ENCODE measurements around the gene RANBP3.
"Not testable (repeated sequence)": the region's sequence is repeated elsewhere in the genome, so short reads cannot be mapped to it uniquely, and the experiment has no call there.

The RANBP3 gene

DNA sequence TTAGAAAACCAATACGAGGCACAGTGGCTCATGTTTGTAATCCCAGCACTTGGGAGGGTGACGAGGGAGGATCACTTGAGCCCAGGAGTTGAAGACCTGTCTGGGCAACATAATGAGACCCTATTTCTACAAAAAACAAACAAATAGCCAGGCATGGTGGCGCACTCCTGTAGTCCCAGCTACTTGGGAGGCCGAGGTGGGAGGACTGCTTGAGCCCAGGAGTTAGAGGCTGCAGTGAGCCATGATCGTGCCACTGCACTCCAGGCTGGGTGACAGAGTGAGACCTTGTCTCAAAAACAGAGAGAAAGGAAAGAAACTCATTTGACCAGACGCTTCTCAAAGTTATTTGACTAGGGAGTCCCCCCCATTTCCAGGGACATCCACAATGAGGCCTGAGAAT is 14.7 kb downstream of the RANBP3 start:
- not testable (repeated sequence) for DNase-seq

DNA sequence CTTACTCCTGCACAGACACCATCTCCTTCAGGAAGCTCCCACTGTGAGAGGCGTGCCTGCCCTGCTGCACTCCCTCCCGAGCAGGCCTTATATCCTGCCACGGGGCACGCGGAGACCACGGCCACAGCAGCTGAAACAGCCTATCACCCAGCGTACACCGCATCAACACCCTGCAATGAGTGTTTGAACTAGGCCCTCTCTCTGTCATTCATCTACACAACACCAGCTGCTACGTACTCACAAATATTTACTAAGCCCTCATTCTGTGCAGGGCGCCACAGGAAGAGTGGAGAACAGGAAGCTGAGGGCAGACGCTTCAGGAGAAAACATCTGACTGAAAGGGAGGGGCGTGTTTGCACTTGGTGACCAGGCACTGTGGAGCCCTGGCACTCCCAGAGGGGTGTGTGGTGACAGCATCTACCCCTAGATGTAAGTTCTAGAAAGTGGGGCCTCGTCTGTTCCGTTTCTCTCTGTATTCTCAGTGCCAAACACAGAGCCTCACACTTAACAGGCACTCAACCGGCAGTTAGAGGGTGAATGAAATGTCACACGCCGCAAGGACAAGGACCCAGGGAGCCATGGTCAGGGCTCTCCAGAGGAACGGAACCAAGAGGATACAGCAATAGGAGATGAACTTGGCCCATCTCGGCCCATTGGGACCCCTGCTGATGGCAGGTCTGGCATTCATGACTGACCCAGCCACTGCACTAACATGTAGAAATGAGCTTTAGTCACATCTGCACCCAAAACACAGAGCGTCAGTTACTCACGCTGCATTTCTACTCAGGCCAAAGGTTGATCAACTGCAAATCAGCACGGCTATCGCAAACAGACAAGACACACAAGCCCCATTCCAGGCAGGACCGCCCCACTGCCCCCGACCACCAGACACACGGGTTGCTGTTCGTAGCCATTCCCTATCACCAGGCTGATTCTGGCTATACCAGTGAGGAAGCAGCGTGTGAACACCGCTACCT is 15.7 kb downstream of the RANBP3 start:
- peak; percentile 31 for DNase-seq

DNA sequence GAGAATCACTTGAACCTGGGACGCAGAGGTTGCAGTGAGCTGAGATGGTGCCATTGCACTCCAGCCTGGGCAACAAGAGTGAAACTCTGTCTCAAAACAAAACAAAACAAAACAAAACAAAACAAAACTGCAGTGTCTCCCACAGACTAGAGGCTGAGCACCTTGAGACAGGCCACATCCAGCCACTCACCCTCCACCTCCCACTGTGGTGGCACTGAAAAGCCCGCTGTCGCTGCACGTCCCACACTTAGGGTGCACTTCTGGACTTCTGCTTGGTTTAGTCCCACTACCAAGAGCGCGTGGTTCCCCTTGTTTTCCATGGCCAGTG is 16.3 kb downstream of the RANBP3 start:
- not testable (repeated sequence) for DNase-seq

DNA sequence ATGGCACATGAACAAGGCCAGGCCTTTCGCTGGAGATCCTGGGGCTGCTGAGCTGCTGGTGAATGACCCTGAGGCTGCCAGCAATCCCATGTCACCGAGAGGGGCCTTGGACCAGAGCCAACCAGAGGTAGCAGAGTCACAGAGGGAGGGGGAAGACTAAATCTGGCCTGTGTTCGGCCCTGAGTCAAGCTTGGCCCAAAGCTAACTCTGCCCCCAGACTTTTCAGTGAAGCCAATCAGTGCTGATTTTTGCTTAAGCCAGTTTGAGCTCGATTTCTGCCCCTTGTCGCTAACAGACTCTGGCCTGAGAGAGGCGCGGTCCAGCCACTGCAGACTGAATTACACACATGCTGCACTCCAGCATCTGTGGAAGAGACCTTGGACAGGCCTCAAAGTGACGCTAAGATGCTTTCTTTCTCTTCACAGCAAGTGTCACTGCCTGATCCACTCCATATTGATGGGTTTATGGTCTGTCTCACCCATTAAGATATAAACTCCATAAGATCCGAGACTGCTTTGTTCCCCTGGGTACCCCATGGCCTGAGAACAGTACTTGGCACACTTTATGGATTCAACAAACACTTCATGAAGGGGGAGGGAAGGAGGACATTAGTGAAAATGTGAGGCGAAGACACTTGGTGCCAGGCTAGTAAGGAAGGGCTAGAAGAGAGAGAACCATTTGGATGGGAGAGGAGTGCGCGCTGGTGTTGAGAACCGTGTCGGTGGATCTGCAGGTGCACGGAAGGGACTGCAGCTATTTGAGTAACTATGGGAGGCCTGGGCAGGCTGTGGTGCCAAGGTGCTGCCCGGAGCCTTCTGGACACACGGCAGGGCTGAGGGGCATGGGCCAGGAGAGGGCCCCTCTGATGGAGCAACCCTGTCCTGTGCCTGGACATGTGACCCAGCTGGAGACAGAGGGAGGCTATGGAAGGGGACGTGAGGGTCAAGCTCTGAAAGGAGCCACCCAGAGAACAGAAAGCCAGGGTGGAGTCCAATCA is 17.6 kb downstream of the RANBP3 start:
- DNase-seq = no peak

DNA sequence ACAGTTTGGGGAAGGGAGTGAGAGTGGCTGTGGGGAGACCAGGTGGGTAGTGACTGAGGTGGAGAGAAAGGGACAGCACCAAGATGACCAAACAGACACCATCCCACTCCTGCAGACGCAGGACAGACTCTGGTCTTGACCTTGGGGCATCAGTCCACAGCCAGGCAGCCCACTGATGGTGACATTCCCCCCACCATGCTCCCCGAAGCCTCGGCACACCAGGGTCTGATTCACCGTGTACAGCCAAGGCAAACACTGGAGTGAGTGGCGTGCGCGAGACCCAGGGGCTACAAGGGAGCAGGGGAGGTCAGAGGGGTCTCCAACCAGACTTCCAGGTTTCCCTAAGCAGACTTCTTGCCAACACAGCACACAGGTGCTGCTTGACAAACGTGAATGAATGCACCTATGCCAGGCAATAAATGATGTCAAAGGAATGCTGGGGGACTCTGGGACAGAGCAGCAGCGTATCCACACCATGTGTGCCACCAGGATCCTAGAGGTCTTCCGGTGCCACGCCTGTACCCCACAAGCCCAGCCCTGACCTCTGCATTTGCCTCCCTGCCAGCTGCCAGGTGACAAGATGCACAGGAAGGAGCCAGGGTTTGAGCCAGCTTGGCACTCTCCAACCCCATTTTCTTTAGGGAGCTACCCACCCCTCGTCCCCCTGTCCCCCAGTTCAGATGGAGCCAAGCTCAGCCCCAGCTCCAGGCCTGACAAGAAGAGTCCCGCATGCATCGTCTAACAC is 18.5 kb downstream of the RANBP3 start:
- no peak for DNase-seq

DNA sequence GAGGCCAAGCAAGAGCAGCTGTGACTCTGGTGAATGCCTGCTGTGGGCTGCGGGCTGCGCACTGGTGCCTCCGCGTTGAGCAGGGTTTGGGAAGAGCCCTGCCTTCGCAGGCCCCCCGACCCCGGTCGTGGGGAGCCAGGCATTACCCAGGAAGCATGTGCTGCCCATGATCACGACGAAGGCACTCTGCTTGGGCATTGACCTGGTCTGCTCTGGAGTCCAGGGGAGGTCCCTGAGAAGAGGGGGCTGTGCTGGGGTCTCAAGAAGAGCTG is 19.2 kb downstream of the RANBP3 start:
- DNase-seq = no peak

DNA sequence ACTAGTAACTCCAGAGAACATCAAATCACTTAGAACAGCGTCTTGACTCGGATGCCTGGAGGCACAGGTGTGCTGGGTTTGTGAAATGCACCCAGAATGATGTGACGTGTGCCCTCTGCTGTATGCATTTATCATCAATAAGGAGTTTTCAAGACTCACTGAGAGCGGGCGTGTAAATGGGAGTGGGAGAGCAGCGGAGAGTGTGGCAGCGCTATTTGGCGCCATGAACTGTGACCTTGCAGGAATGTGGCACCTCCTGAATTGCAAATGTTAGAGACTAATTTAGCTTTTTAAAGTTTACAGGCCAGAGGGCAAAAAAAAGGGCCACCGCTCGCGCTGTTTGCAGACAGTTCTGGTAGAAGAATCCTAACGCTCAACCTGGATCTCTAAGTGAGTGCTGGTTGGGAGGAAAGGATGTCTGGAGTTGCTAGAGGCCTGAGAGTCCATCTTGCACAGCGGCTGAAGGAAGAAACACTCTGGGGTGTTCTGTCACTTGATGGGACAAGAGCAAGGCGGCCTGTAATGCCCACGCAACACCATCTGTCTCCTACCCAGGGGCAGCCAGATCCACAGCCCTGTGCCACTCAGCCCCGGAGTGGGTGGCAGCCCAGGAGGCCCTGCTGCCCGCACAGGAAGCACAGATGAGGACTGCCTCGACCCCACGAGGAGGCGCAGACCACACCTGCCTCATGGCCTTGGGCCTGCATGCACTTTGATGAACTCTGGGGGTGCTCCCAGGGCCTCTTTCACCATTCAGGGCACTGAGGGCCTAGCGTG is 19.7 kb downstream of the RANBP3 start:
- DNase-seq = no peak

DNA sequence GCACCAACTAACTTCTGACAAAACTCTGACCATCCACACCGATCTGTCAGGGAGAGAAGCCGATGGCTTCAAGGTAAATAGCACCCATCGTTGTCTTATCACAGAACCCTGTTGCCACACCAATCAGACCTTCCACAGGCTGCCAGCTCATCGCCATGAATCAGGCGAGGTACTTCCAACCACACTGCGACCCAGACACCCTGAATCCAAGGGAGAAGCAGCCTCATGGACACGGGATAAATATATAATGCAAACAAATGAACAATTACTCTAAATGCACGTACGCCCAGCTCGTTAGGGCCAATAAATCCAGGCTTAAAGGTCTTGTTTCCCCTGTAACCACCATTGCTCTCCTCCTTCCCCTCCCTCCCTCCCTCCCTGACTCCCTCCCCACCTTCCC is 20.8 kb downstream of the RANBP3 start:
- DNase-seq = no peak

DNA sequence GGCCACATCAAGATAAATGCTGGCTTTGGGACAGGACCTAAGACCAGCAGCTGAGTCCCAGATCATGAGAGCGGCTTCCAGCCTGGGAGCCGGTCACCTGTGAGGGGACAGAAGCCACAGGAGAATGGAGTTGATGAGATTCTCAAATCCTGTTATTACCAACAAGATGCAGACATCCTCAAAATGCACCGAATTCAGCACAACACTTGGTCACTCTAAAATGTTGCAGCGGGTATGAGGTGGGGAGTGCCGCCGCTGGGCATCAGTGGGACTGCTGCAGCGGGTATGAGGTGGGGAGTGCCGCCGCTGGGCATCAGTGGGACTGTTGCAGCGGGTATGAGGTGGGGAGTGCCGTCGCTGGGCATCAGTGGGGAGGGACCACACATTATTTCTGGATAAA is 21.2 kb downstream of the RANBP3 start:
- DNase-seq = no peak

DNA sequence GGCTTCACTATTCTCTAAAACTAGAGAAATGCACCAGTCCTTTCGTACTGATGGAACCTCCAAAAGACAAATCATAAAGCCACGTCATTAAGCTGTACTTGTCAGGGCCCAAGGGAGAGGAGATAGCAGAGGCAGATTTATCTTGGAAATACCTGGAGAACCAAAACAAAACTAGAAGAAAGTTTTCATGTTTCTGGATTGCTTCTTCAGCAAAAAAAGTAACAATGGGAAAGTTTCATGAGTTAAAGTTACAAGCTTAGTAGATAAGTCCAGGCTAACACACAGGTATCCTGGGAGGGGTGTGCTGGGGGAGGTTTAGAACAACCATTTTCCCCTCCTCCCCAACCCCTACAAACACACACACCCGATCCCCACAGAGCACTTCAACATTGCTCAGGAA is 21.6 kb downstream of the RANBP3 start:
- no peak for DNase-seq

DNA sequence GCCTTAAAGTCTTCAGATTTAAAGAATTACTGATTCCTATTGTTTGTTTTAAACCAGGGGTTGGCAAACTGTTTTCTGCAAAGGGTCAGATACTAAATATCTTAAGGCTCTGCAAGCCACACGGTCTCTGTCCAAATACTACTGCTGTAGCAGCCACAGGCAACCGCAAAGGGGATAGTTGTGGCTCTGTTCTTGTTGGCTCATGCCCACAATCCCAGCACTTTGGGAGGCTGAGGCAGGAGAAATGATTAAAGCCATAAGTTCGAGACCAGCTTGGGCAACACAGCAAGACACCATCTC is 22.4 kb downstream of the RANBP3 start:
- DNase-seq = no peak

DNA sequence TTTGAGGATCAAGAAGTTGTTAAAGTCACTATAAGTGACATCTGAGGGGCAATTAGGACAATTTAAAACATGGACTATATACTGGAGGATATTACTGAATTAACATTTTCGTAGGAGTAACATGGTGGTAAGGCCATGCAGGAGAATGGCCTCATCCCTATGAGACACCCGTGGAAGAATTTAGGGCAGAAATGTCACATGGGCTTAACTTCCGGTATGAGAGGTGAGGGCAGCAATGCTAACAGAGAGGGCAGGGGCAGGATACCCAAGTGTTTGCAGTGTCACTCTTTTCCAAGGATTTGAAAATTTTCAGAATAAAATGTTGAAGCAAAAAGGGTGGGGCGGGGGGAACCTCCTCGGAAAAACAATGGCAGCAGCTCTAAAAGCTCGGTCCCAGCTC is 23.6 kb downstream of the RANBP3 start:
- no peak for DNase-seq

DNA sequence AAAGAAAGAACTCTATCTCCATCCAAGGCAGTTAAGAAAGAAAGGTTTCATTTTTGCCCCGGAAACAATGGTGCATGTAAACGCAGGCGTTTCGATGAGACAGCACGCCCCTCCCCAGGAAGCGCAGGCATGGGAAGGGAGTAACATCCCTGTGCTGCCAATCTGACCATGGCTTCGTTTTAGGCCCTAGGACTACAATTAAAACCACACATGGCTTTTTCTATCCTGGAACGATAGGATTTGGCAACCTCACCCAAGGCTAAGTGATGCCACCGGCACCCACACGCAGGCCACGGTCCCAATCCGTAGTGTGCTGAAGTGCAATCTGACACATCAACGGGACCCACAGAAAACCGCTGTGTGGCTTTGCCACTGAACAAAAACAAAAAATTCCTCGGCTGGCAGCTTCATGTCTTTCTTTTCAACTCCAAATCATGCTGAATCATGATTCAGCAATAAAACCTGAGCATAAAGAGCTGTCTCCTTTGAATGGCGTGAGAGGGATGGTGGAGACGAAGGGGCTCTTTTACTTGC is 24.2 kb downstream of the RANBP3 start:
- DNase-seq = peak; percentile 21

DNA sequence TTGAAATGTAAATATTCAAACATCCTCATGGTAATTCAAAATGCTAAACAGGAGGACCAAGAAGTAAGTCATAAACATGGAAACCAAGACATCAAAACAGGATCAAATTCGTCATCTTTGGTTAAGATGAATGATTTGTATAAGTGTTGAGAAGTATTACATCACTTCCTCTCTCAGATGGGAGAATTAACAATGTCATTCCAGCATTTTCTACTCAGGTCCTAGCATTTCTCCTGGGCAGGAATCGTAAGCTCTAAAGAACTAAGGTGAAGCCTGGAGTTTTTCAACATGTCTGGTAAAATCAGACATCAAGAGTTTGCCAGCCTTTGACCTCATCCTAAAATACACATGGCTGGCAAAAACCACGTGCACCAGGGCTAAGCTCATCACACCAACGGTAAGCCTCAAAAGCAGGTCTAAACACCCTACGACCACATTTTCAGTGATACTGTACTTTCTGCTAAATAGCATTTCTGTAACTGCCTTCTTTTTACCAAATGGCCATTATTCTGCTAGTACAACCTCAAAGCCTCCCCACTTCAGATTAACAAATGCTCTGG is 24.8 kb downstream of the RANBP3 start:
- no peak for DNase-seq

DNA sequence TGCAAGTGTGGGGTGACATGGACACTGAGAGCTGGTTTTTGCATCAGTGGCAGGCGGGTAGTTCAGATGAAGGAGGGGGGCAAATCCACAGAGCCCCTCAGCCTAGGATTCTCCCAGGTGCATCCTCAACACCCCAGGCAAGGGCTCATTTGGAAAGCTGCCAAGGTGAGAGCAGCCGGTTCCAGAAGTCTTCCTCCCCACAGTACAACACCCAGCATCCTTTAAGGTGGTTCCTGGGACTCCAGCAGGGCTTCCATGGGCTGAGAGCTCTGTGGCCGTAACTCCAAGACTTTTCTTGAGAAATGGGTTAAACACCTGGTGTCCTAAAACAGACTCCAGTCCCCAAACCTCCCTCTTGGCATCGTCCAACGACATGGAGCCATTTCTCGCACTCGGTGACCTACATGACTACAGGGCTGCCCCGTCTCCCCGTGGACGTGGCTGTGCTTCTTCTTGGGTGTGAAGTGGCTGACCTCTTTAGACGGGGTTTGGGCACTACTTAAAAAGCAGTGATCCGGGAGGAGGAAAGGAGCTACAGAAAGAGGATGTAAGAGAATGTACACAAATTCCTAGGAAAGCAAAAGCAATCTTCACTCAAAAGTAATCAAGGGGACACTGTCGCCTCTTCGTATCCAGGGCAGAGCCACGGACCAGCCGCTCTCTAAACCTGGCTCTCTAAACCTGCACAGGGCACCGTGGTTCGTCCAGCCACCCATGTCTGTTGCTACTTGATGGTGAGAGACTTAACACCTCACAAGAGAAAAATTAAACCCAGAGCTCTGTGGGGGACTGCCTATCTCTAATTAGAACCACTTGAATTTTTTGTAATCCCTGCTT is 25.5 kb downstream of the RANBP3 start:
- DNase-seq = no peak

DNA sequence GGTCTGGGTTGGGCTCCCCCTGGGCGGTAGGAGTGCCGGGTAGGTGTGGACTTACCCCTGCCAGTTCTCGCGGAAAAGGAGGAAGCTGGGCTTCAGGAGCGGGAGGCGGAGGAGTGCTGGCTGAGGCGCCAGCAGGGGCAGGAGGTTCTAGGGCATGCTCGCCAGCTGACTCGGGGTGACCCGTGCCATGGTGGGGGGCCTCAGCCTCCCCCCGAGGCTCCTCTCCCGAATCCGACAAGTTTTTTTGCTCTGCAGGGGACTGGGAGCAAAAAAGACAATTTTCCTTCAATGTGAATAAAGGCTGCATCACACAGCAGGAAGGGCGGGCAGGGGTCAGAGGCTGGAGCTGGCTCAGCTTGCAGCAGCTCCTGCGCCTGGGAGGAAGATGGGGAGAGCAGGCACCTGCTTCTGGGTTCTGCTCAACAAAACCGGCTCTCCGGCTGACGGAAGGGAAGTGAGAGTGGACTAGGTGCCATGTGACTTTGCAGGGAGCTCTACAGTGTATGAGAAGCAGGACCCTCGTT is 26.5 kb downstream of the RANBP3 start:
- DNase-seq = no peak

DNA sequence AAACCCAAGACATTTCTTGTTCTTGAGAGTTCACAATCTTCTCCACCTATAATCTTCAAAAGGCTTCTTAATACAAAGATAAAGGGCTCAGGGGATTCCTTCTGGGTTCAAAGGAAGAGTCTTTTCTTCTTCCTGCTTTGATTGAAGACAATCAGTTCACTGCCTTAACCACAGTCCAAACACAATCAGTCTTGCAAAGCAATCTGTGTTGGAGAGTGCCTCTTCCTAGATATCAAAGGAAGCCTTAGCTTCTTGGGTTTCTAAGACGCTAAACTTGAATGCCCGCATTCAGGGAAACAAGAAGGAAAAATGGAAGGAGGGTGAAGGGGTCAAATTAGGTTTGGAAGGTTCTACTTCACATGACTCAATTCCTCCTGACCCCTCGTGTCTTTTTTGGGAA is 27.2 kb downstream of the RANBP3 start:
- DNase-seq = no peak

DNA sequence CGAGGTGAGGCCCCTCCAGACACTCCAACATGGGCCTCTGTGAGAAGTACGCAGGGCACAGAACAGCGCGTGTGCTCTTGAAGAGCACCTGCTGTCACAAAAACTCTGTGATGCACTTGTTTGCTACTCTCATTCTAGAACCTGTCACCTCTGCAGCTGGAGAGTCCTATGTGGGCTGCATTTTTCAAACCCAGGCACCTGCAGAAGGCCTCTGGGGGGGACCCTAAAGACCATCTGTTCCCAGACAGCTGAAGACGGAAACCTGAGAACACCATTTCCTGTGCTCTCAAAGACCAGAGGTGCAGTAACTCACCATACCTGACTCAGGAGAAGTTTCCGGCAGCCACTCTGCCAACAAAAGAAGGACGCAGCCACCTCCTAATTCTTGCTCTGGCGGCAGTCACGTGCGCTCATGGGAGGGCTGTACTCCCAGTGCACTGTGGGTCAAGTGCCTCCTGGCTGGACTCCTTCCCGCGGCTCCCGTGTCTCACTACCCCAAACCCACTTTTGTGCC is 28.1 kb downstream of the RANBP3 start:
- no peak for DNase-seq

DNA sequence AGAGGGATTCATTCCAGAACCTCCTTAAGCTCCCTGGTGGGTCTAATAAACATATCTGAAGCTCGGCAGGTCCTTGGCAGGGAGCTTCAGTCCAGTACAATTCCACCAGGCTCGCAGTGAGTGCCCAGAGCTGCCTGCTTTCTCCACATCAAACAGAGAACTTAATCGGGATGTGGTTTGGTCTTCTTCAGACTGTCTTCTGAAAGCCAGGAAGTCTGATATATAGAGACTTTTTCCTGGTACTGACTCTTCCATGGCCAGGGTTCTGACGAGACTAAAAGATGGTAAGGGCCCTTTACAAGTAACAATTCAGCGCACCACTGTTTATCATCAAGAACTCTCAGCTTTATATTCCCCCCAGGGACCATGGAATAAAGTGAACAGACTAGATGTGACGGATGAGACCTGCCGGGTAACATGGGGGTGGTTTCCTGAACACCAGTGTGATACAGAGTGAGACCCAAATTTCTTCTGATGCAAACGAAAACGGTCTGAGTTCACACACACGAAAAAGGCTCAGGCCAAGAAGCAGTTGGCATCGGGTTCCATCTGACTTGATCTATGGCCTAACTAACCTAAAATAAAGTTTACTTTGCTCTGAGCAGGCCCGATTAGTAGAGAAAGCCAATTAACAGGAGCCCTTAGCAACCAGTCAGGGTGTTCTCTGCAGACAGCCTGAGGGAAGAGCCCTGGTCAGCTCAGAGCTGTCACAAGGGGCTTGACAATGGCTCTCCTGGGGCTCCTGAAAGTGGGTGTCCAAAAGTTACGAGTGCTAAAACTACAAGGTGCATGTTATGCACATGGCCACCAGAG is 29.0 kb downstream of the RANBP3 start:
- no peak for DNase-seq

DNA sequence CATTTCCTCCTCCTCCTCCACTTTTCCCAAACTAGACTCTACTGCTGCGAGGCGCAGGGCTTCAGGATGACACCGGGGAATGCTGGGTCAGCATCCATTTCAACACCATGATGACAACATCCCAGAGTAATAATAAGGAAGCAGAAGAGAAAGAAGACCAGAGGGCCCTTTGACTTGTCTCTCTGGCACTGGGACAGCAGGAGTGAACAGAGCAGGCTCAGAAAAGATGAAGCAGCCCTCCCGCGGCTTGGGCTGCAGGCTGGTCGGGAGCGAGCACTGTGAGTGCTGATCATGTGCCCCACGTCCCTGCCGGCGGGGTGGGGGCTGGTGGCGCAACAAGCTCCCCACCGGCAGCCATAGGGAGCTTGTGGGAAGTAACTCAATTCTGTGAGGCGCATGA is 30.5 kb downstream of the RANBP3 start:
- no peak for DNase-seq

All from activated T-cell treated with anti-CD3 and anti-CD28 coated beads for 4 hours (primary cell).